SU-DHL-6 (cell line): ENCODE data around the gene NAA80.
"Not testable (repeated sequence)": the region's sequence is repeated elsewhere in the genome, so short reads cannot be mapped to it uniquely, and the experiment has no call there.

ENCODE experiments used
- H2AFZ ChIP-seq: fragments of 200-600 bp; sonication (generic); 2 replicates; pipeline ENCODE4 v1.6.1; 2014; ENCODE audit warnings: low read depth, mild to moderate bottlenecking, moderate library complexity, mixed read lengths, antibody characterized with exemption, low read length; ENCODE audit not compliant: severe bottlenecking
- H3F3A ChIP-seq: fragments of 200-600 bp; shearing (Covaris generic); 2 replicates; pipeline ENCODE4 v1.6.0; 2016; ENCODE audit warnings: antibody characterized with exemption, mild to moderate bottlenecking; ENCODE audit not compliant: insufficient read depth
- H3K27ac ChIP-seq: fragments of 200-600 bp; sonication (generic); 2 replicates; pipeline ENCODE4 v1.5.1; 2016; ENCODE audit warnings: low read depth, mild to moderate bottlenecking, low read length, moderate library complexity, mixed read lengths
- H3K27me3 ChIP-seq: fragments of 200-600 bp; sonication (generic), shearing (Covaris generic); 2 replicates; pipeline ENCODE4 v1.6.0; 2014; ENCODE audit warnings: mild to moderate bottlenecking, low read length
- H3K36me3 ChIP-seq: fragments of 200-600 bp; sonication (generic); 2 replicates; pipeline ENCODE4 v1.6.1; 2014; ENCODE audit warnings: mild to moderate bottlenecking, low read length, mixed read lengths
- H3K4me2 ChIP-seq: fragments of 300-600, 200-600 bp; shearing (Covaris generic), sonication (generic); 2 replicates; pipeline ENCODE4 v1.6.0; 2014; ENCODE audit warnings: low read length, low read depth, mild to moderate bottlenecking; ENCODE audit not compliant: poor library complexity, severe bottlenecking
- H3K4me3 ChIP-seq: fragments of 200-600 bp; sonication (generic); 2 replicates; pipeline ENCODE4 v1.5.1; 2014; ENCODE audit warnings: antibody characterized with exemption, low read length, mild to moderate bottlenecking, mixed read lengths; ENCODE audit not compliant: insufficient read depth, poor library complexity, severe bottlenecking
- H3K79me2 ChIP-seq: fragments of 200-600 bp; sonication (generic); 2 replicates; pipeline ENCODE4 v1.6.1; 2014; ENCODE audit warnings: mild to moderate bottlenecking, low read length, moderate library complexity; ENCODE audit not compliant: insufficient read depth
- H3K9ac ChIP-seq: fragments of 200-600 bp; sonication (generic); 2 replicates; pipeline ENCODE4 v1.7.0; 2014; ENCODE audit warnings: mild to moderate bottlenecking, low read length
- H3K9me2 ChIP-seq: fragments of 200-600 bp; sonication (generic); replicated peaks from 2 replicates; pipeline ENCODE4 v1.6.1; 2014; ENCODE audit warnings: low read length; ENCODE audit not compliant: insufficient read depth
- H3K9me3 ChIP-seq: fragments of 200-600 bp; sonication (generic); 2 replicates; pipeline ENCODE4 v1.6.1; 2014; ENCODE audit warnings: low read length, mixed read lengths; ENCODE audit not compliant: insufficient read depth
- H4K20me1 ChIP-seq: fragments of 200-600 bp; sonication (generic); 2 replicates; pipeline ENCODE4 v1.6.1; 2014; ENCODE audit warnings: low read depth, mild to moderate bottlenecking, antibody characterized with exemption, low read length, moderate library complexity, mixed read lengths
- CTCF ChIP-seq: fragments of 200-600 bp; sonication (generic); IDR thresholded peaks from one replicate; pipeline ENCODE4 v1.5.1; 2017; ENCODE audit warnings: antibody characterized with exemption, mild to moderate bottlenecking, low read length, moderate library complexity; ENCODE audit not compliant: insufficient read depth, poor library complexity, severe bottlenecking
- EZH2phosphoT487 ChIP-seq: fragments of 200-600 bp; sonication (generic), shearing (Covaris generic); conservative IDR thresholded peaks from 2 replicates; pipeline ENCODE4 v1.6.1; 2018; ENCODE audit warnings: mild to moderate bottlenecking, antibody characterized with exemption, low read length, moderate library complexity, mixed read lengths

The NAA80 gene

DNA sequence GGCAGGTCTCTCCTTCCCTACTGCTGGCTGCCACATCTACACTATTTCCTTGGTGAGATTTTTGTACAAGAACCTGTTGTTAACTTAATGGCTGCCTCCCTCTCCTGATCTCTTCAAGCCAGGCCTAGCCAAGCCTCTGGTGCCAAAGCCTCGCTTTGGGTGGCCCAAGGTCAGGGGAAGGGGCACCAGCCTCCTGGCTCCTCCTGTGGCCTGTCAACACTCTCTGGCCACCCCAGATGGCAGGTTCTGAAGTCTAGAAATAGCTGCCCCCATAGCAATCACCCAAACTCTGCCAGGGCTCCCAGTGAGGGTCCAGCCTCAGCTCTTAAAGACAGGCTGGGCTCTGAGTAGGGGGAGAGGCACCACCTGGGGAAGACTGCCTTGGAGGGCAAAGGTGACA, 11.9 kb downstream of the NAA80 start:
- Histone ChIP-seq H3K9me2 (no peaks in the 10 kb centered on the region), H2AFZ (no peak overlapping the region), H3K4me2 (no peak overlapping the region), H3K27ac (no peak overlapping the region), H3K79me2 (peaks cover 22% of the 10 kb centered on the region), H3K9ac (no peak overlapping the region), H3K4me3 (no peak overlapping the region), H3K9me3 (no peaks in the 10 kb centered on the region), H3K27me3 (no peaks in the 10 kb centered on the region), H3K36me3 (no peaks in the 10 kb centered on the region; the same call in 1 of the 2 replicates), H3F3A (no peaks in the 10 kb centered on the region), H4K20me1 (no peaks in the 10 kb centered on the region)
- TF ChIP-seq EZH2phosphoT487 (no peak), CTCF (no peak)

DNA sequence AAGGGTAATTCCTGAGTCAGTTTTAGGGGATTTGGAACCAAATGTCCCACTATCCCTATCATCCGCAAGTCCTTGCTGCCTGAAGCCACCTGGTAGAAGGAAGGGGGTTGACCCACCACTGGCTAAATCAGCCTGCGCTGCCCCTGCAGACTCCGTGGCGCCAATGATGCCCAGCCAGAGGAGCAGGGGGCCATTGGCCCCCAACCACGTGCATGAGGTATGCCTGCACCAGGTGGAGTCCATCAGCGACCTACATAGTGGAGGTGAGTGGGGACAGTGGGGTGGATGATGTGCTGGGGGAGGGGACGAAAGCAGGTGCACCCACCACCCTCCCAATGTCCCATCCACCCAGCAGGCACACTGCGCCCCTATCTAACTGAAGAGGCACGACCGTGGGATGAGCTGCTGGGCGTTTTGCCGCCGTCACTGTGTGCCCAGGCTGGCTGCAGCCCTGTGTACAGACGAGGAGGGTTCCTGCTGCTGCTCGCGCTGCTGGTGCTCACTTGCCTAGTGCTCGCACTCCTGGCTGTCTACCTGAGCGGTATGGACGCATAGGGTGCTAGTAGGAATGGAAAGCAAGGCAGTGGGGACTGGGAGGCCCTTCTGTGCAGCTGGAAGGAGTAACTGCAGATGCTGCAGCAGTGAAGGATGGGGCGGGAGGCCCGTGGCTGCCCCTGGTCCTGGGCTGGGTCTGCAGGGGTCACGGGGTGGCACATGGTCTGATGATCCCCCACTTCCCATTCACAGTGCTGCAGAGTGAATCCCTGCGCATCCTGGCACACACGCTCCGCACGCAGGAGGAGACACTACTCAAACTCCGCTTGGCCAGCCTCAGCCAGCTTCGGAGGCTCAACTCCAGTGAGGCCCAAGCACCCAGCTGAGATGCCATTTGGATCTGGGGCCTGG, 12.6 kb downstream of the NAA80 start:
- Histone ChIP-seq H3K9ac (no peak overlapping the region), H3K27me3 (no peaks in the 10 kb centered on the region), H3K9me3 (no peaks in the 10 kb centered on the region), H3K4me3 (no peak overlapping the region), H3K4me2 (no peak overlapping the region), H3K9me2 (no peaks in the 10 kb centered on the region), H2AFZ (no peak overlapping the region), H3F3A (no peaks in the 10 kb centered on the region), H3K27ac (no peak overlapping the region), H4K20me1 (no peaks in the 10 kb centered on the region), H3K79me2 (peaks cover 16% of the 10 kb centered on the region), H3K36me3 (no peaks in the 10 kb centered on the region; the same call in 1 of the 2 replicates)
- TF ChIP-seq EZH2phosphoT487: no peak
- TF ChIP-seq CTCF: no peak

DNA sequence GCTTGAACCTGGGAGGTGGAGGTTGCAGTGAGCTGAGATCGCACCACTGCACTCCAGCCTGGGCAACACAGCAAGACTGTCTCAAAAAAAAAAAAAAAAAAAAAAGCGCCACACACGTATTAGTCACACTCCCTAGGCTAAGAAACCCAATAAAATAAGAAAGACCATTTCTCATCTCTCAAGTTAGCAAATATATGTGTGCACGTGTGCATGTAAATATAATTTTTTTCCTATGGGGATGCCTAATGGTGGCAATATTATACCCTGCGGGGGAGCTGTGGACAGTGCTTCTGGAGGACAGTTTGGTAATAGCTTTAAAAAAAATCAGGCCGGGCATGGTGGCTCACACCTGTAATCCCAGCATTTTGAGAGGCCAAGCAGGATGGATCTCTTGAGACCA, 15.1 kb downstream of the NAA80 start:
- H4K20me1 ChIP-seq, H3K4me3 ChIP-seq, H3K9me3 ChIP-seq, H3F3A ChIP-seq, H3K4me2 ChIP-seq, H3K9me2 ChIP-seq, H3K36me3 ChIP-seq, H3K27me3 ChIP-seq, H3K27ac ChIP-seq, H2AFZ ChIP-seq, H3K9ac ChIP-seq, H3K79me2 ChIP-seq: not testable (repeated sequence)

GRCh38 chr3:50279255-50280016, 19.8 kb downstream of the NAA80 start:
- no peak overlapping the region for H2AFZ ChIP-seq
- H3K27me3 ChIP-seq: no peaks in the 10 kb centered on the region
- H3K27ac ChIP-seq: no peak overlapping the region

More at GRCh38 chr3:50279255-50280016, 19.8 kb downstream of the NAA80 start:
- H3F3A ChIP-seq: no peaks in the 10 kb centered on the region
- H3K4me2 ChIP-seq: no peak overlapping the region
- no peaks in the 10 kb centered on the region for H3K9me3 ChIP-seq
- H3K9me2 ChIP-seq: no peaks in the 10 kb centered on the region
- H4K20me1 ChIP-seq: no peaks in the 10 kb centered on the region
- no peaks in the 10 kb centered on the region for H3K36me3 ChIP-seq
- no peak overlapping the region for H3K4me3 ChIP-seq
- no peaks in the 10 kb centered on the region for H3K79me2 ChIP-seq
- no peak overlapping the region for H3K9ac ChIP-seq
- TF ChIP-seq EZH2phosphoT487 (no peak), CTCF (no peak)
